NCI-H510A (cell line): ENCODE data around the gene KCTD5.
"Not testable (repeated sequence)": the region's sequence is repeated elsewhere in the genome, so short reads cannot be mapped to it uniquely, and the experiment has no call there.

ENCODE experiments used
- DNase-seq: peaks from one replicate; lab custom pipeline; 2025; lab: John Stamatoyannopoulos, UW

Gene KCTD5, protein sequence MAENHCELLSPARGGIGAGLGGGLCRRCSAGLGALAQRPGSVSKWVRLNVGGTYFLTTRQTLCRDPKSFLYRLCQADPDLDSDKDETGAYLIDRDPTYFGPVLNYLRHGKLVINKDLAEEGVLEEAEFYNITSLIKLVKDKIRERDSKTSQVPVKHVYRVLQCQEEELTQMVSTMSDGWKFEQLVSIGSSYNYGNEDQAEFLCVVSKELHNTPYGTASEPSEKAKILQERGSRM

GRCh38 chr16:2682209-2683021, at the start of gene KCTD5:
Gene KCTD5 (plus strand): TSS chr16:2682523. CDS start chr16:2682549, 26 bp downstream.
- peak; percentile 87 for DNase-seq

DNA sequence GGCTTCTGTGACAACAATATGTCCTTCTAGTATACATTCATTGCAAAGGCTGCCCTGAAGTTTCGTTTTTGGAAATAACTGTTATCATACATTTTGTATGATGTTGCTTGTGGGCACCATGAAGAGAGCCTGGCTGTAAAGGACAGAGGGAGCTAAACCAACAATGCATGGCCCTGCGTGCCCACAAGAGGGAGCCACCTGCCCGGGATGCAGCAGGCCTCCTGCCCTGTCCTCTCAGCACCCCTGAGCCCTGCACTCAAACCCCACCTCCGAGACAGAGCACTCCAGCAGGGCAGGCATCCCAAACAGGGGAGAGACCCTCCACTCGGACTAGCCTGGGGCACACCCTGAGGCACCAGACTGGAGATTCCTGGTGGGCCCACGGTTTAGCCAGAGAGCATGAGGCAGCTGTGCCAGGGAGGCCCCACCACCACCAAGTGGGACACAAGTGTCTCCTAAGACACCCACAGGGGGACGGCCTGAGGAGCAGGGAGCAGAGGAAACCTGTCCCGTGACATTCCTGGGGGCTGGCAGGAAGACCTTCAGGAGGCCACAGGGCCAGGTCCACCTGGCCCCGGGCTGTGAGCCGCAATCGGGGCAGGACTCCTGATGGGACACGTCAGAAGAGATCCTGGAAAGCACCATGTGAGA, 43.1 kb upstream of the KCTD5 start:
- DNase-seq: not testable (repeated sequence)

- DNase-seq: not testable (repeated sequence)
Measured at GRCh38 chr16:2639722-2640072, 42.6 kb upstream of the KCTD5 start.

- not testable (repeated sequence) for DNase-seq
Measured at GRCh38 chr16:2642561-2642960, 39.8 kb upstream of the KCTD5 start.

DNA sequence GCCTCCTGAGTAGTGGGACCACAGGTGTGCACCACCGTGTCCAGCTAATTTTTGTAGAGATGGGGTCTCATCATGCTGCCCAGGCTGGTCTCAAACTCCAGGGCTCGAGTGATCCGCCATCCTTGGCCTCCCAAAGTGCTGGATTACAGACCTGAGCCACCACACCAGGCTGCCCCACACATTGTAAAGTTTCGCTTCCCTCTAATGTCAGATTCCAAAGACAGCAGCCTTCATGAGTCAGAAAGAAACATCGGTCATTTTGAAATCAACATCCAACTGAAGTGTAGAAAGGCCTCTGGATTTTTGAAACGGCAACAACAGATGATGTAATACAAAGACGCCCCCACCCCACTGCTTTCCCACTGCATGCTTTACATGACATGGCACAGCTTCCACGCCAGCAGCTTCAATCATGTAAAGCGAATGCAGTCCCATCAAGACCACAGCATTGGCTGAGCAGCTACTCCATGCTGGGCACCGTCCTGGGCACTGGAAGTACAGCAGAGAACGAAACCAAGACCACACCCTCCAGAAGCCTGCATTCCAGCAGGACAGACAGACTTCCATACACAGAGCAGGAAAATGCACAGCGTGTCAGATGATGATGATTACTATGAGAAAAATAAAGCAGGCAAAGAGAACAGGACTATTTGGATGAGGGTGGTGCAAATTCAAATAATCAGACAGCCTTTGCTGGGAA, 37.4 kb upstream of the KCTD5 start:
- not testable (repeated sequence) for DNase-seq

DNA sequence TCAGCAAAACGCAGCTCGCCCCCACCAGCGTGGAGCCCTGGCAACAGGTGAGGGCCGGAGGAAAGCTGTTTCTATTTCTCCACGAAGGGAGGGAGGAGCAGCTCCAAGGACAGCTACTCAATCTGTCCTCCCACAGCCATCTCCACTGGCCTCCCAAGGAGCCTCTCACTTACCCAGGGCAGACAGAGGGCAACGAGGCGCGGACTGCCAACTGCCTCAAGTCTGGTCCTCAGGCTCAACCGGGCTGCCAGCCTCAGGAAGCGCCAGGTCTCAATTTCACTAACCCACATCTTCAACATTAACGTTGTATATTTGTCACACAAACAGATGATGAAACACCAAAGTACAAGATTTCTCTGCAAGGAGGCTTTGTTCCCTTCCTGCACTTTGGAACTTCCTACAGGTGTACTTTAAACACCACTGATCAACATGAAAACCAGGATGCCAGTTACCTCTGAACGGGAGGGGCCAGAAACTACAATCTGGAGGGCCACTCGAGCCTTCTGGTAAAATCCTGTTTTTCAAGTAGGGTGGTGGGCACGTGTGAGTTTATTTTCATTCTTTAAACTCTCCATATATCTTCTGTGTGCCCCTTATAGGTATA, 31.0 kb upstream of the KCTD5 start:
- DNase-seq: not testable (repeated sequence)

DNA sequence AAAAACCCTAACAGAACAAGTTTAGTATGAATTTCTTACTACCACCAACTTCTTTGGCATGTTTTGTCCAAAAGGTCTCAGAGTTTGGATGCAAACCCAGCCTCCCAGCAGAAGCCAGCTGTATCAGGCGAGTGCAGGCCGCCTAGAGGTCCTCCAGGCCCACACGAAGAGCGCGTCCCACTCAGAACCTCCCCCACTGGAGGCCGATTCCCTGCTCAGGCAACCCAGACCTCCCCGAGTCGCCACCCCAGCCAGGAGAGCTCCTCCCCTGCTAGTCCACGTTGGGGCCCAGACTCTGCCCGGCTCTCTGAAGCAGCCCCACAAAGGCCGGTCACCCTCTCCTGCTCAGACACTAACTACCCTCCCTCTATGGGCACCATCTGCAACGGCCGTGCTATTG, 28.4 kb upstream of the KCTD5 start:
- DNase-seq: not testable (repeated sequence)

- not testable (repeated sequence) for DNase-seq
Measured at GRCh38 chr16:2654949-2655348, 27.4 kb upstream of the KCTD5 start.

DNA sequence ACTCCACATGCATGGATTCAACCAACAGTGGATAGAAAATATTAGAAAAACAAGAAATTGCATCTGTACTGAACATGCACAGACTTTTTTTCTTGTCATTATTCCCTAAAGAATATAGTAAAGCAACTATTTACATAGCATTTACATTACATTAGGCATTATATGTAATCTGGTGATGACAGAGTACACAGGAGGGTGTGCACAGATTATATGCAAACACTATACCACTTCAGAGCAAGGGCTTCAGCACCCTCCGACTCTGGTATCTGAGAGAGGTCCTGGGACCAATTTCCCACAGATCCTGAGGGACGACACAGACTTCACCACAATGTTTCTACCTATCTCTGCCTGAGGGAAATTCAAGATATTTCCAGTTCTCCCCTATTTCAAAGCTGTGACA, 25.3 kb upstream of the KCTD5 start:
- no peak for DNase-seq

GRCh38 chr16:2657803-2658202, 24.5 kb upstream of the KCTD5 start:
- DNase-seq: not testable (repeated sequence)

DNA sequence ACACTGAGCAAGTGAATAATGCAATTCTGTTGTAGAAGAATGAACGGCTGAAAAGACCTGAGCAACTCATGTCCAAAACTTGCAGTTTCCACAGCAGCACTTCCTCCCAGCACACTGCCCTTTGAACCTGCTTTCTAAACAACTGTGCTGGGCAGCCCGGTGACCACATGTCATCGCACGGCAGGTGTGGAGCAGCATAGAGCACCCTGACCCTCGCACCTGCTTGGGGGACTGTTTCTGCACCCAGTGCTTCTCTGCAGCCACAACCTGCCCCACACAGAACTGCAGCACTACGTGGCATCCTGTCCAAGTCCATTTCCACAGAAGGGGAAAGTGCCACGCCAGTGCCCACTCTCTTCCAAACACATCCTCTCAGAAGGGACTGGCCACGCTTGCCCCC, 22.8 kb upstream of the KCTD5 start:
- not testable (repeated sequence) for DNase-seq

DNA sequence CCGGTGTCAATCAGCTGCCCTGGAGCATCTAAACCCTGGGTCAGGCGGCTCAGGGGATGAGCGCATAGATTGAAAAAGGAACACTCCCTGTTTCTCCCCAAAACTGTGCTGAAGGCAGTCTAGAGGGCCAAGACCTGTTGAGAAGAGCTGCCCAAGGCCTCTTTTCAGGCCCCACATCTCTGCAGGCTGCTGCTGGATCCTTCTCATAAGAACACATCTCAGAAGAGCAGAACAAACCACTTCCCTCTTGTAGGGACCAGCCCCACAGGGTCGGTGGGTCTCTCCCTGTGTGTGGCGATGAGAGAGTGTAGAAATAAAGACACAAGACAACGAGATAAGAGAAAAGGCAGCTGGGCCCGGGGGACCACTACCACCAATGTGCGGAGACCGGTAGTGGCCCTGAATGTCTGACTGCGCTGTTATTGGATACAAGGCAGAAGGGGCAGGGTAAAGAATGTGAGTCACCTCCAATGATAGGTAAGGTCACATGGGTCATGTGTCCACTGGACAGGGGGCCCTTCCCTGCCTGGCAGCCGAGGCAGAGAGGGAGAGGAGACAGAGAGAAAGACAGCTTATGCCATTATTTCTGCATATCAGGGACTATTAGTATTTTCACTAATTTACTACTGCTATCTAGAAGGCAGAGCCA, 22.2 kb upstream of the KCTD5 start:
- not testable (repeated sequence) for DNase-seq

GRCh38 chr16:2660755-2661373, 21.5 kb upstream of the KCTD5 start:
- not testable (repeated sequence) for DNase-seq

DNA sequence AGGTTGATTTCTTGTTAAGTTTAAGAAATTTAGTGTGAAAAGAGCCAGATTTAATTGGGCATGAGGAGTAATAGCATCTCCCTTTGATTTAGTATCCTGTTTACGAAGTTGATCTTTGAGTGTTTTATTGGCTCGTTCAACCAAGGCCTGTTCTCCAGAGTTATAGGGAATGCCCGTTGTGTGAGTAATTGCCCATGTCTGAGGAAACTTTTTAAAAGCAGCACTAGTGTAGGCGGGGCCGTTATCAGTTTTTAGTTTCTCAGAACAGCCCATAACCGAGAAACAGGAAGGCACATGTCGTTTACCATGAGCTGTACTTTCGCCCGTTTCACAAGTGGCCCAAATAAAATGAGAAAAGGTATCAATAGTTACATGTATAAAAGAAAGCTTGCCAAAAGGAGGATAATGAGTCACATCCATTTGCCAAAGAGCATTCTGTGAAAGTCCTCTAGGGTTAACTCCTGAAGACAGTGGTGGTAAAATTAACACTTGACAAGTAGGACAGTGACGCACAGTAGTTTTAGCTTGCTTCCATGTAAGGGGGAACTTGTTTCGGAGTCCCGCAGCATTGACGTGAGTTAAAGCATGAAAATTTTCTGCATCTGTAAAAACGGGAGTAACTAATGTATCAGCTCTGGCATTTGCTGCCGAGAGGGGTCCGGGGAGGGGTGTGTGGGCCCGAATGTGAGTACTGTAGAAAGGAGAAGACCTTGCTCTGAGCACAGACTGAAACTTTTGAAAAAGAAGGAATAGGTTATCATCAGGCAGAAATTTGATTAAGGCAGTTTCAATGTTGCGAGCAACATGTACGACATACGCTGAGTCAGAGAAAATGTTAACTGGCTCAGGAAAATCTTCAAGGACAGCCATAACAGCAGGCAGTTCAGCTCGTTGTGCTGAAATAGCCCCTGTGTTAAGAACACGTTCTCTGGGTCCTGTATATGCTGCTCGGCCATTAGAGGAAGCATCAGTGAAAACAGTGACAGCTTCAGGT, 18.5 kb upstream of the KCTD5 start:
- DNase-seq: no peak

DNA sequence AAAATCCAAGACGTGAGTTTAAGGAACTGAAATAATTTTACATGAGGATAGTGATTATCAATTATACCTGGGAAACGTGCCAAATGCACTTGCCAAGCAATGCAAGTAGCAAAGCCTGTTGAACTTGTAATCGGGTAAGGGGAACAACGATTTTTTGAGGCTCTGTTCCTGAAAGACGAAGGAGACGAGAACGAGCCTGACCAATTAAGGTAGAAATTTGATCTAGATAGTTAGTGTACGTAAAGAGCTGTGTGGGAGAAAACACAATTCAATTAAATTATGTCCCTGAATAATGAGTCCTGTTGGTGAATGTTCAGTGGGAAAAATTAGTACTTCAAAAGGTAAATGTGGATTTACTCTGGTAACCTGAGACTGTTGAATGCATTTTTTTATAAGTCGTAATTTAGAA, 17.7 kb upstream of the KCTD5 start:
- no peak for DNase-seq

DNA sequence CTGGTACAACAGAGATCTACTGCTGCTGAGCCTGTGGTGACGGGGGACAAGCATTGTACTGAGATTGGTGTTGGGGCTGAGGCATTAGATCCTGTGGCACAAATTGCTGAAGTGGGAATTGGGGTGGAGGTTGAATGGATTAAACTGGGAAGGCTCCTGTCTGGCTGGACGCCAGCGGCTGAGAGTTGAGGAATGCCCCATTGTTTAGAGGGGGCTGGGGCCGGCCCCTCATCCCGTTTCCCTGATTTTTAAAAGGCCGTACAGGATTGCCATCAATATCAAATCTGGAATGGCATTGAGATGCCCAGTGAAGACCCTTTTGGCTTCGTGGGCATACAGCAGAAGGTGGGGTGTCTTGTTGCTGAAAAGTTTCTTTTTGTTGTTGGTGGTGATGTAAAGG, 15.7 kb upstream of the KCTD5 start:
- not testable (repeated sequence) for DNase-seq

- not testable (repeated sequence) for DNase-seq
Measured at GRCh38 chr16:2669587-2669986, 12.7 kb upstream of the KCTD5 start.

DNA sequence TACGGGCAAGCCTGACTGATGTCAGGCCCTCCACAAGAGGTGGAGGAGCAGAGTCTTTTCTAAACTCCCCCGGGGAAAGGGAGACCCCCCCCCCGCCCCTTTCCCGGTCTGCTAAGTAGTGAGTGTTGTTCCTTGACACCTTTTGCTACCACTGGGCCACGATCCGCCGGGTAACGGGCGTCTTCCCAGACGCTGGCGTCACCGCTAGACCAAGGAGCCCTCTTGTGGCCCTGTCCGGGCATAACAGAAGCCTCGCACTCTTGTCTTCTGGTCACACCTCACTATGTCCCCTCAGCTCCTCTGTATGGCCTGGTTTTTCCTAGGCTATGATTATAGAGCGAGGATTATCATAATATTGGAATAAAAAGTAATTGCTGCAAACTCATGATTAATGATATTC, 12.3 kb upstream of the KCTD5 start:
- DNase-seq: not testable (repeated sequence)

GRCh38 chr16:2671193-2671592, 11.1 kb upstream of the KCTD5 start:
- DNase-seq: not testable (repeated sequence)

- no peak for DNase-seq
Measured at GRCh38 chr16:2671741-2672140, 10.6 kb upstream of the KCTD5 start.
